HG03135 (cell line): ENCODE results near the gene B4GALT2.

ENCODE experiments used
- ATAC-seq: cut with Tn5 transposase; IDR thresholded peaks from one replicate; pipeline ENCODE4 v1.9.1; 2021; ENCODE audit warnings: mild to moderate bottlenecking, moderate library complexity; ENCODE audit not compliant: unreplicated experiment

The B4GALT2 gene

GRCh38 chr1:43946236-43947060 is 32.6 kb upstream of the B4GALT2 start, which contains the start of gene IPO13:
IPO13 (plus strand) TSS chr1:43946950; CDS start chr1:43947601, 651 bp downstream.
- ATAC-seq = peak; percentile 91

GRCh38 chr1:43947061-43947873 is 31.7 kb upstream of the B4GALT2 start:
- peak; percentile 6 for ATAC-seq

GRCh38 chr1:43947874-43948437 is 31.1 kb upstream of the B4GALT2 start:
- ATAC-seq = no peak

- no peak for ATAC-seq
Measured at GRCh38 chr1:43949678-43950077, 29.3 kb upstream of the B4GALT2 start.

GRCh38 chr1:43951021-43951985 is 27.7 kb upstream of the B4GALT2 start:
- no peak for ATAC-seq

- no peak for ATAC-seq
Measured at GRCh38 chr1:43952731-43953346, 26.2 kb upstream of the B4GALT2 start.

- no peak for ATAC-seq
Measured at GRCh38 chr1:43953361-43953760, 25.6 kb upstream of the B4GALT2 start.

GRCh38 chr1:43954036-43954435 is 25.0 kb upstream of the B4GALT2 start:
- ATAC-seq = no peak

- no peak for ATAC-seq
Measured at GRCh38 chr1:43956234-43956633, 22.8 kb upstream of the B4GALT2 start.

- no peak for ATAC-seq
Measured at GRCh38 chr1:43957407-43958040, 21.5 kb upstream of the B4GALT2 start.

GRCh38 chr1:43958351-43959255 is 20.4 kb upstream of the B4GALT2 start:
- no peak for ATAC-seq

- ATAC-seq = no peak
Measured at GRCh38 chr1:43960798-43961197, 18.2 kb upstream of the B4GALT2 start.

- no peak for ATAC-seq
Measured at GRCh38 chr1:43961692-43962091, 17.3 kb upstream of the B4GALT2 start.

- ATAC-seq = no peak
Measured at GRCh38 chr1:43962324-43962723, 16.7 kb upstream of the B4GALT2 start.

- ATAC-seq = no peak
Measured at GRCh38 chr1:43963006-43963405, 16.0 kb upstream of the B4GALT2 start.

- no peak for ATAC-seq
Measured at GRCh38 chr1:43963890-43964289, 15.1 kb upstream of the B4GALT2 start.

GRCh38 chr1:43965316-43965715 is 13.7 kb upstream of the B4GALT2 start:
- ATAC-seq = no peak

GRCh38 chr1:43968348-43968948 is 10.6 kb upstream of the B4GALT2 start:
- no peak for ATAC-seq
